SH-SY5Y (cell line): Measurements from ENCODE around the gene GHRH.

ENCODE experiments used
- GATA2 ChIP-seq: IDR thresholded peaks from 2 replicates; pipeline ENCODE4 v1.6.1; 2011; ENCODE audit warnings: mild to moderate bottlenecking, low read depth, low read length
- GATA3 ChIP-seq: IDR thresholded peaks from 2 replicates; pipeline ENCODE4 v1.6.1; 2011; ENCODE audit warnings: low read depth, mild to moderate bottlenecking, low read length, moderate library complexity

- TF ChIP-seq GATA2 (no peak), GATA3 (no peak)
Observed at GRCh38 chr20:37267667-37268313, 6.2 kb upstream of the GHRH start.
